ENCODE data around the gene AFF3.

DNA sequence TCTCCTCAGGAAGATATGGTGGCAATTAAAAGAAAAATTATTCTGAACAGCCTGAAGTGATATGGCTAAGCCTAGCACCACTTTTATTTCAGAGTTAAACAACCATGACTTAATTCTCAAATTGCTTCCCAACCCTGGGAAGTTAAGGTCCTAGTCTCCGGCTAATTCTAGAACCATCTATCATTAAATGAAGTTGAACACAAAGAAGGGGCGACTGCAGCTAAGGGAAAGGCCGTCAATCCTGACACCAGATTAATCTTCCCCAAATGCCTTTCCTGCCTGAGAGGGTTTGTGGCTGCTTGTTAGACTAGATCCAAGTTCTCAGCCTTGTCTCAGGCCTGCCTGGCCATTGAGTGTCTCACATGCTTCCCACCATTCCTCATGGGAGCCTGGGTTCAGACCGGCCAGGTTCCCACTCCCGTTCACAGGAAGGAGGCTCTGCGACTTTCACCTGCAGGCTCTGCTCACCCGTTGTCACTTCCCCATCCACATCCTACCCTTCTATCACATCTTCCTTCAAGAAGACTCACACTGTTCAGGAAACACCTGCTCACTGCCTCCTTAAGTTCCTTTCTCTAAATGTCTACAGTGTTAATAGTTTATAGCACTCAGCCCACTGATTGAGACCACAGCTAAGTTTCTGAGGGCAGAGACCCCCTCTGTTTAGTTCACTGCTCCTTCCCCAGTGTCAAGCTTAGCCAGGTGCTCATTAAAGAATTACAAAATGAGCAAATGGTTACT is 369.6 kb downstream of the AFF3 start:
- TF ChIP-seq, protein P1, sequence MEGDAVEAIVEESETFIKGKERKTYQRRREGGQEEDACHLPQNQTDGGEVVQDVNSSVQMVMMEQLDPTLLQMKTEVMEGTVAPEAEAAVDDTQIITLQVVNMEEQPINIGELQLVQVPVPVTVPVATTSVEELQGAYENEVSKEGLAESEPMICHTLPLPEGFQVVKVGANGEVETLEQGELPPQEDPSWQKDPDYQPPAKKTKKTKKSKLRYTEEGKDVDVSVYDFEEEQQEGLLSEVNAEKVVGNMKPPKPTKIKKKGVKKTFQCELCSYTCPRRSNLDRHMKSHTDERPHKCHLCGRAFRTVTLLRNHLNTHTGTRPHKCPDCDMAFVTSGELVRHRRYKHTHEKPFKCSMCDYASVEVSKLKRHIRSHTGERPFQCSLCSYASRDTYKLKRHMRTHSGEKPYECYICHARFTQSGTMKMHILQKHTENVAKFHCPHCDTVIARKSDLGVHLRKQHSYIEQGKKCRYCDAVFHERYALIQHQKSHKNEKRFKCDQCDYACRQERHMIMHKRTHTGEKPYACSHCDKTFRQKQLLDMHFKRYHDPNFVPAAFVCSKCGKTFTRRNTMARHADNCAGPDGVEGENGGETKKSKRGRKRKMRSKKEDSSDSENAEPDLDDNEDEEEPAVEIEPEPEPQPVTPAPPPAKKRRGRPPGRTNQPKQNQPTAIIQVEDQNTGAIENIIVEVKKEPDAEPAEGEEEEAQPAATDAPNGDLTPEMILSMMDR (IDR thresholded peaks at IDR 0.05): no peak
- TF ChIP-seq POLR2A (IDR thresholded peaks at IDR 0.05): no peak

Data from uterus (tissue), 2 donors.